NT2/D1 (cell line): ENCODE measurements around the gene SYNGR1.

ENCODE experiments used
- YY1 ChIP-seq: IDR thresholded peaks from 2 replicates; pipeline ENCODE4 v1.6.1; 2011; ENCODE audit not compliant: insufficient read length, insufficient read depth
- ZNF274 ChIP-seq: IDR thresholded peaks from 2 replicates; pipeline ENCODE4 v1.6.1; 2011; ENCODE audit warnings: mild to moderate bottlenecking, low read depth, low read length

GRCh38 chr22:39384750-39385480, 35.1 kb downstream of the SYNGR1 start:
- no peak for TF ChIP-seq YY1
- no peak for TF ChIP-seq ZNF274
